Hematopoietic multipotent progenitor cell treated with erythropoietin and hydrocortisone succinate and interleukin-3 and kit ligand, for 4 days (in vitro differentiated cells): ENCODE measurements around the gene TBX10.
A peak's percentile ranks its signal among the peaks of the same experiment; 100 is the strongest.
"Not testable (repeated sequence)": the region's sequence is repeated elsewhere in the genome, so short reads cannot be mapped to it uniquely, and the experiment has no call there.

Experiments
- DNase-seq: peaks from one replicate; pipeline ENCODE4 v3.0.0-alpha.2; 2015

Gene TBX10

GRCh38 chr11:67644472-67645418 is 5.2 kb upstream of the TBX10 start:
- DNase-seq = no peak

GRCh38 chr11:67644042-67644441 is 4.5 kb upstream of the TBX10 start:
- DNase-seq = peak; percentile 35

- DNase-seq = no peak
Observed at GRCh38 chr11:67642173-67643120, 2.9 kb upstream of the TBX10 start.

GRCh38 chr11:67641338-67642172 is 2.0 kb upstream of the TBX10 start:
- no peak for DNase-seq

GRCh38 chr11:67640758-67641337 is 1.3 kb upstream of the TBX10 start:
- DNase-seq = no peak

GRCh38 chr11:67640021-67640757 is 626 bp upstream of the TBX10 start:
- peak; percentile 81 for DNase-seq

GRCh38 chr11:67638535-67639437 is 777 bp downstream of the TBX10 start:
- DNase-seq = no peak

- not testable (repeated sequence) for DNase-seq
Observed at GRCh38 chr11:67637441-67637840, 2.1 kb downstream of the TBX10 start.

GRCh38 chr11:67636962-67637361 is 2.6 kb downstream of the TBX10 start:
- no peak for DNase-seq

- DNase-seq = no peak
Observed at GRCh38 chr11:67635231-67635521, 4.4 kb downstream of the TBX10 start.

- DNase-seq = no peak
Observed at GRCh38 chr11:67634366-67635230, 5.0 kb downstream of the TBX10 start.

GRCh38 chr11:67633758-67634365 is 5.7 kb downstream of the TBX10 start:
- DNase-seq = no peak

- no peak for DNase-seq
Observed at GRCh38 chr11:67632982-67633755, 6.4 kb downstream of the TBX10 start.

GRCh38 chr11:67632175-67632981 is 7.2 kb downstream of the TBX10 start:
- DNase-seq = peak; percentile 59

- DNase-seq = no peak
Observed at GRCh38 chr11:67631853-67632174, 7.7 kb downstream of the TBX10 start.

- DNase-seq = no peak
Observed at GRCh38 chr11:67631411-67631810, 8.2 kb downstream of the TBX10 start.

- no peak for DNase-seq
Observed at GRCh38 chr11:67630943-67631331, 8.6 kb downstream of the TBX10 start.
